ENCODE results near the gene LXN.

DNA sequence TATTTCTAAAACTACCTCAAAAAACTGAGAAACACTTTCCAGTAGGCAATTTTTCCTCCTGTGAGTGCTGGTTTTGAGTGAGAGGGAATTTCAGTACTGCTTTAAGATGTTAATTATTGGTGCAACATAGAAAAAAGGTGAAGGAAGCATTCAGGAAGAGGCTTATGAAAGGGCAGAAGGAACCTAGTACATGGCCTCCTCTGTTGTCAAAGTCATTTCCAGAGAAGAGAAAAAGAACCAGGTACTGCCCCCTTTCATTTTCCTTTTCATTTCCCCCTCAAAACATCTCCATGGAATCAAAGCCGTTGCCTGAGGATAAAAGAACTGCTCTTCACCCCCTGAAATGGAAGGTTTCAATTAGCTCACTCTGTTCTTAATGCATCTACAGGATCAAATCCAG, 40.0 kb upstream of the LXN start:
- TF ChIP-seq POLR2A (IDR thresholded peaks at IDR 0.05; ENCODE audit: low read depth, low read length) (no peak), RCOR1 (IDR thresholded peaks at IDR 0.05; ENCODE audit: insufficient replicate concordance, low read length) (no peak), MXI1 (IDR thresholded peaks at IDR 0.05; ENCODE audit: borderline replicate concordance, low read depth, low read length) (no peak)
- TF ChIP-seq, protein P1, sequence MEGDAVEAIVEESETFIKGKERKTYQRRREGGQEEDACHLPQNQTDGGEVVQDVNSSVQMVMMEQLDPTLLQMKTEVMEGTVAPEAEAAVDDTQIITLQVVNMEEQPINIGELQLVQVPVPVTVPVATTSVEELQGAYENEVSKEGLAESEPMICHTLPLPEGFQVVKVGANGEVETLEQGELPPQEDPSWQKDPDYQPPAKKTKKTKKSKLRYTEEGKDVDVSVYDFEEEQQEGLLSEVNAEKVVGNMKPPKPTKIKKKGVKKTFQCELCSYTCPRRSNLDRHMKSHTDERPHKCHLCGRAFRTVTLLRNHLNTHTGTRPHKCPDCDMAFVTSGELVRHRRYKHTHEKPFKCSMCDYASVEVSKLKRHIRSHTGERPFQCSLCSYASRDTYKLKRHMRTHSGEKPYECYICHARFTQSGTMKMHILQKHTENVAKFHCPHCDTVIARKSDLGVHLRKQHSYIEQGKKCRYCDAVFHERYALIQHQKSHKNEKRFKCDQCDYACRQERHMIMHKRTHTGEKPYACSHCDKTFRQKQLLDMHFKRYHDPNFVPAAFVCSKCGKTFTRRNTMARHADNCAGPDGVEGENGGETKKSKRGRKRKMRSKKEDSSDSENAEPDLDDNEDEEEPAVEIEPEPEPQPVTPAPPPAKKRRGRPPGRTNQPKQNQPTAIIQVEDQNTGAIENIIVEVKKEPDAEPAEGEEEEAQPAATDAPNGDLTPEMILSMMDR (conservative IDR thresholded peaks at IDR 0.05; ENCODE audit: low read depth, low read length): no peak

Measured in IMR-90 (cell line).